ENCODE measurements around the gene TGFB1I1.

Gene TGFB1I1

GRCh38 chr16:31472709-31473203 is 804 bp downstream of the TGFB1I1 start:
- TF ChIP-seq, protein P1, sequence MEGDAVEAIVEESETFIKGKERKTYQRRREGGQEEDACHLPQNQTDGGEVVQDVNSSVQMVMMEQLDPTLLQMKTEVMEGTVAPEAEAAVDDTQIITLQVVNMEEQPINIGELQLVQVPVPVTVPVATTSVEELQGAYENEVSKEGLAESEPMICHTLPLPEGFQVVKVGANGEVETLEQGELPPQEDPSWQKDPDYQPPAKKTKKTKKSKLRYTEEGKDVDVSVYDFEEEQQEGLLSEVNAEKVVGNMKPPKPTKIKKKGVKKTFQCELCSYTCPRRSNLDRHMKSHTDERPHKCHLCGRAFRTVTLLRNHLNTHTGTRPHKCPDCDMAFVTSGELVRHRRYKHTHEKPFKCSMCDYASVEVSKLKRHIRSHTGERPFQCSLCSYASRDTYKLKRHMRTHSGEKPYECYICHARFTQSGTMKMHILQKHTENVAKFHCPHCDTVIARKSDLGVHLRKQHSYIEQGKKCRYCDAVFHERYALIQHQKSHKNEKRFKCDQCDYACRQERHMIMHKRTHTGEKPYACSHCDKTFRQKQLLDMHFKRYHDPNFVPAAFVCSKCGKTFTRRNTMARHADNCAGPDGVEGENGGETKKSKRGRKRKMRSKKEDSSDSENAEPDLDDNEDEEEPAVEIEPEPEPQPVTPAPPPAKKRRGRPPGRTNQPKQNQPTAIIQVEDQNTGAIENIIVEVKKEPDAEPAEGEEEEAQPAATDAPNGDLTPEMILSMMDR (IDR thresholded peaks at IDR 0.05; ENCODE audit: insufficient read depth, low read depth, low read length, missing control alignments): peak; percentile 6
- H3K4me3 ChIP-seq (ENCODE audit: low read depth, low read length): no peak overlapping the region
- no peak for DNase-seq (ENCODE audit: low read depth)

DNA sequence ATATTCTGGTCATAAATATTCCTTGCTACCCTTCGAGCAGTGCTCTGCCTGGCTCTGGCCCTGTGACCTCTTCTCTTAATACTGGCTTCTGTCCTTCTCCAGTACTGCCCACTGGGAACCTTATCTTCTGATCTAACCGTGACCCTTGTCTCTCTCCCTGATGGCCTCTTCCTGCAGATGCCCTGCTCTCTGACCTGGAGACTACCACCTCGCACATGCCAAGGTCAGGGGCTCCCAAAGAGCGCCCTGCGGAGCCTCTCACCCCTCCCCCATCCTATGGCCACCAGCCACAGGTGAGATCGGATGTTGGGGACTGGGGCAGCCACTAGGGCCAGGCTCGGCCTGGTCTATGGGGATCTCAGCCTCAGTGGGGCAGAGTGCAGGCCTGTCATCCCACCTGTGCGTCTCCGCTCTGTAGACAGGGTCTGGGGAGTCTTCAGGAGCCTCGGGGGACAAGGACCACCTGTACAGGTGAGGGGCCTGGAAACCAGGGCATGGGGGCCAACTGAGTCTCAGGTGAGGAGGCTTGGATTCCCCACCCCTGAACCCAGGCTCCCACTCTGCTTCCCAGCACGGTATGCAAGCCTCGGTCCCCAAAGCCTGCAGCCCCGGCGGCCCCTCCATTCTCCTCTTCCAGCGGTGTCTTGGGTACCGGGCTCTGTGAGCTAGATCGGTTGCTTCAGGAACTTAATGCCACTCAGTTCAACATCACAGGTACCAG is 1.5 kb downstream of the TGFB1I1 start:
- no peak for DNase-seq (ENCODE audit: low read depth)
- no peak overlapping the region for H3K4me3 ChIP-seq (ENCODE audit: low read depth, low read length)
- TF ChIP-seq, protein P1 (IDR thresholded peaks at IDR 0.05; ENCODE audit: insufficient read depth, low read depth, low read length, missing control alignments): no peak

- DNase-seq (ENCODE audit: low read depth): no peak
- H3K4me3 ChIP-seq (ENCODE audit: low read depth, low read length): no peak overlapping the region
- TF ChIP-seq, protein P1 (IDR thresholded peaks at IDR 0.05; ENCODE audit: insufficient read depth, low read depth, low read length, missing control alignments): no peak
These were observed 2.3 kb downstream of the TGFB1I1 start for GRCh38 chr16:31474173-31474714.

- TF ChIP-seq, protein P1 (IDR thresholded peaks at IDR 0.05; ENCODE audit: insufficient read depth, low read depth, low read length, missing control alignments): no peak
- no peak overlapping the region for H3K4me3 ChIP-seq (ENCODE audit: low read depth, low read length)
- DNase-seq (ENCODE audit: low read depth): no peak
These were observed 3.1 kb downstream of the TGFB1I1 start for GRCh38 chr16:31474773-31475738.

DNA sequence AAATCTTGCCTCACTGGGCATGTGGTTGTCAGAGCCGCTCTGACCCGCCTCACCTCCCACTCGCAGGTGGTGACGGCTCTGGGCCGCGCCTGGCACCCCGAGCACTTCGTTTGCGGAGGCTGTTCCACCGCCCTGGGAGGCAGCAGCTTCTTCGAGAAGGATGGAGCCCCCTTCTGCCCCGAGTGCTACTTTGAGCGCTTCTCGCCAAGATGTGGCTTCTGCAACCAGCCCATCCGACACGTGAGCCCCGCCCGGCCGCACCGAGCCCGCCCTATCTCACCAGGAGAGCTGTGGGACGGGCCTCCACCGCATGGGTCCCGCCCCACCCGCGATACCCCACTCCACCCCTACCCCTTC is 4.0 kb downstream of the TGFB1I1 start:
- no peak for DNase-seq (ENCODE audit: low read depth)
- TF ChIP-seq, protein P1 (IDR thresholded peaks at IDR 0.05; ENCODE audit: insufficient read depth, low read depth, low read length, missing control alignments): no peak
- no peak overlapping the region for H3K4me3 ChIP-seq (ENCODE audit: low read depth, low read length)

- H3K4me3 ChIP-seq (ENCODE audit: low read depth, low read length): peak overlapping the region; percentile 44
- peak; percentile 75 for DNase-seq (ENCODE audit: low read depth)
- TF ChIP-seq, protein P1 (IDR thresholded peaks at IDR 0.05; ENCODE audit: insufficient read depth, low read depth, low read length, missing control alignments): no peak
These were observed 4.6 kb downstream of the TGFB1I1 start for GRCh38 chr16:31476303-31477219.

All from GM12865 (cell line).